Activated naive CD4-positive, alpha-beta T cell treated with anti-CD3 and anti-CD28 coated beads, Interleukin-2, amount 10 ng/mL, durations not matched to agents 7 days and 5 days (primary cell): Measurements from ENCODE around the gene RNF220.
A peak's percentile ranks its signal among the peaks of the same experiment; 100 is the strongest.
"Not testable (repeated sequence)": the region's sequence is repeated elsewhere in the genome, so short reads cannot be mapped to it uniquely, and the experiment has no call there.

ENCODE experiments used
- CTCF ChIA-PET: fragments of 350-600 bp; sonication (Branson Sonifier 250); formaldehyde crosslinking; loops from one replicate; lab custom pipeline; 2021; ENCODE audit warnings: antibody characterized with exemption; lab: Charles Lee
- DNase-seq: peaks from one replicate; pipeline ENCODE4 v3.0.0-alpha.2; 2020
- H3K27ac Mint-ChIP-seq: one replicate; pipeline ENCODE4 v1.8.0; 2021; ENCODE audit warnings: mild to moderate bottlenecking, moderate library complexity, mixed read lengths
- H3K27me3 Mint-ChIP-seq: one replicate; pipeline ENCODE4 v1.8.0; 2021; ENCODE audit warnings: mild to moderate bottlenecking, mixed read lengths
- H3K36me3 Mint-ChIP-seq: one replicate; pipeline ENCODE4 v1.8.0; 2021; ENCODE audit warnings: mixed read lengths
- H3K4me1 Mint-ChIP-seq: one replicate; pipeline ENCODE4 v1.8.0; 2021; ENCODE audit warnings: mixed read lengths
- H3K4me3 Mint-ChIP-seq: one replicate; pipeline ENCODE4 v1.8.0; 2021; ENCODE audit warnings: mild to moderate bottlenecking, moderate library complexity, mixed read lengths
- H3K9me3 Mint-ChIP-seq: one replicate; pipeline ENCODE4 v1.8.0; 2021; ENCODE audit warnings: mixed read lengths

The RNF220 gene

GRCh38 chr1:44663417-44663816 lies 258.4 kb downstream of the RNF220 start:
- Mint-ChIP-seq H3K27me3 (no peaks in the 10 kb centered on the region), H3K36me3 (no peaks in the 10 kb centered on the region), H3K4me3 (no peak overlapping the region), H3K9me3 (no peaks in the 10 kb centered on the region), H3K27ac (peak overlapping the region; percentile 9), H3K4me1 (peaks cover 8% of the 10 kb centered on the region)
- no peak for DNase-seq
- CTCF ChIA-PET = interaction anchor here (1.1 to 5.6 kb wide), 2 partner anchors 11 to 16 kb away, joined by 3 to 40 read pairs; no protein-coding TSS in a partner anchor

GRCh38 chr1:44664730-44665370 lies 259.8 kb downstream of the RNF220 start:
- Mint-ChIP-seq H3K27ac (peak overlapping the region; percentile 6), H3K4me1 (peaks cover 8% of the 10 kb centered on the region), H3K4me3 (no peak overlapping the region), H3K36me3 (no peaks in the 10 kb centered on the region), H3K9me3 (no peaks in the 10 kb centered on the region), H3K27me3 (no peaks in the 10 kb centered on the region)
- CTCF ChIA-PET = interaction anchor here (5.6 kb wide), 1 partner anchor 12 kb away, joined by 40 read pairs; no protein-coding TSS in a partner anchor
- no peak for DNase-seq

GRCh38 chr1:44666719-44667118 lies 261.7 kb downstream of the RNF220 start:
- not testable (repeated sequence) for H3K4me3 Mint-ChIP-seq, H3K27me3 Mint-ChIP-seq, DNase-seq, H3K27ac Mint-ChIP-seq, H3K36me3 Mint-ChIP-seq, H3K9me3 Mint-ChIP-seq, H3K4me1 Mint-ChIP-seq
- CTCF ChIA-PET = interaction anchor here (5.6 kb wide), 1 partner anchor 14 kb away, joined by 40 read pairs; no protein-coding TSS in a partner anchor

GRCh38 chr1:44670751-44671640 lies 265.9 kb downstream of the RNF220 start:
- DNase-seq = no peak
- H3K27me3 Mint-ChIP-seq = no peaks in the 10 kb centered on the region
- H3K4me3 Mint-ChIP-seq = no peak overlapping the region
- H3K36me3 Mint-ChIP-seq = no peaks in the 10 kb centered on the region
- CTCF ChIA-PET = interaction anchor here (1.6 kb wide), 1 partner anchor 18 kb away, joined by 7 read pairs; no protein-coding TSS in a partner anchor
- no peak overlapping the region for H3K27ac Mint-ChIP-seq
- H3K4me1 Mint-ChIP-seq = peaks cover 25% of the 10 kb centered on the region
- H3K9me3 Mint-ChIP-seq = no peaks in the 10 kb centered on the region

GRCh38 chr1:44672254-44672955 lies 267.4 kb downstream of the RNF220 start:
- no peaks in the 10 kb centered on the region for H3K36me3 Mint-ChIP-seq
- peak overlapping the region; percentile 3 for H3K4me3 Mint-ChIP-seq
- no peaks in the 10 kb centered on the region for H3K27me3 Mint-ChIP-seq
- H3K9me3 Mint-ChIP-seq = no peaks in the 10 kb centered on the region
- no peak overlapping the region for H3K27ac Mint-ChIP-seq
- DNase-seq = no peak
- peaks cover 25% of the 10 kb centered on the region for H3K4me1 Mint-ChIP-seq
- CTCF ChIA-PET = interaction anchor here (1.6 kb wide), 1 partner anchor 20 kb away, joined by 7 read pairs; no protein-coding TSS in a partner anchor

- Mint-ChIP-seq H3K27ac (peak overlapping the region; percentile 63), H3K4me1 (peaks cover 25% of the 10 kb centered on the region), H3K4me3 (peak overlapping the region; percentile 82), H3K36me3 (no peaks in the 10 kb centered on the region), H3K27me3 (no peaks in the 10 kb centered on the region), H3K9me3 (no peaks in the 10 kb centered on the region)
- no peak for DNase-seq
- CTCF ChIA-PET = interaction anchor here (1.3 to 2.0 kb wide), 4 partner anchors 14 to 21 kb away, joined by 3 to 13 read pairs (median 5); no protein-coding TSS in a partner anchor
These were observed 268.1 kb downstream of the RNF220 start for GRCh38 chr1:44672961-44673674.

- DNase-seq = no peak
- CTCF ChIA-PET = interaction anchor here (0.6 to 2.0 kb wide), 7 partner anchors 11 to 905 kb away, joined by 3 to 13 read pairs (median 3); partner anchors contain the start of gene RNU5D-1
- peak overlapping the region; percentile 63 for H3K27ac Mint-ChIP-seq
These were observed 268.6 kb downstream of the RNF220 start for GRCh38 chr1:44673675-44674112.

GRCh38 chr1:44674113-44675000 lies 269.3 kb downstream of the RNF220 start, which contains the start of the genes ARMH1 and TMEM53:
Gene ARMH1 (plus strand): TSS chr1:44674714. CDS start chr1:44689698, 14,984 bp downstream.
Gene TMEM53 (minus strand): TSS chr1:44674481. CDS start chr1:44674391, 90 bp downstream.
- no peaks in the 10 kb centered on the region for H3K27me3 Mint-ChIP-seq
- H3K4me3 Mint-ChIP-seq = peak within 1 kb of the TSS; percentile 82
- peaks cover 25% of the 10 kb centered on the region for H3K4me1 Mint-ChIP-seq
- H3K36me3 Mint-ChIP-seq = no peaks in the 10 kb centered on the region
- CTCF ChIA-PET = interaction anchor here (0.6 to 2.0 kb wide), 8 partner anchors 10 to 904 kb away, joined by 3 to 13 read pairs (median 3); partner anchors contain the start of gene RNU5D-1
- peak; percentile 99 for DNase-seq
- peak within 1 kb of the TSS; percentile 89 for H3K27ac Mint-ChIP-seq
- H3K9me3 Mint-ChIP-seq = no peaks in the 10 kb centered on the region

More at GRCh38 chr1:44673675-44674112, 268.6 kb downstream of the RNF220 start:
- Mint-ChIP-seq H3K36me3 (no peaks in the 10 kb centered on the region), H3K27me3 (no peaks in the 10 kb centered on the region), H3K4me1 (peaks cover 25% of the 10 kb centered on the region), H3K4me3 (peak overlapping the region; percentile 82), H3K9me3 (no peaks in the 10 kb centered on the region)

GRCh38 chr1:44675186-44675585 lies 270.1 kb downstream of the RNF220 start:
- Mint-ChIP-seq H3K9me3 (no peaks in the 10 kb centered on the region), H3K36me3 (no peaks in the 10 kb centered on the region), H3K4me1 (peaks cover 25% of the 10 kb centered on the region), H3K27me3 (peaks cover 3% of the 10 kb centered on the region), H3K27ac (peak overlapping the region; percentile 21), H3K4me3 (peak overlapping the region; percentile 82)
- DNase-seq = no peak
- CTCF ChIA-PET = interaction anchor here (0.6 to 2.0 kb wide), 5 partner anchors 16 to 55 kb away, joined by 3 to 13 read pairs (median 3); partner anchors contain the start of gene RNU5D-1

GRCh38 chr1:44676484-44677200 lies 271.6 kb downstream of the RNF220 start:
- Mint-ChIP-seq H3K9me3 (no peaks in the 10 kb centered on the region), H3K4me1 (peaks cover 25% of the 10 kb centered on the region), H3K27me3 (peaks cover 3% of the 10 kb centered on the region), H3K36me3 (no peaks in the 10 kb centered on the region), H3K4me3 (no peak overlapping the region), H3K27ac (no peak overlapping the region)
- DNase-seq = no peak
- CTCF ChIA-PET = interaction anchor here (1.0 to 1.4 kb wide), 3 partner anchors 8 to 24 kb away, joined by 3 to 4 read pairs (median 3); no protein-coding TSS in a partner anchor

- DNase-seq = no peak
- H3K4me1 Mint-ChIP-seq = peaks cover 20% of the 10 kb centered on the region
- H3K27me3 Mint-ChIP-seq = peaks cover 3% of the 10 kb centered on the region
- H3K36me3 Mint-ChIP-seq = no peaks in the 10 kb centered on the region
- no peak overlapping the region for H3K4me3 Mint-ChIP-seq
- no peaks in the 10 kb centered on the region for H3K9me3 Mint-ChIP-seq
- H3K27ac Mint-ChIP-seq = no peak overlapping the region
- CTCF ChIA-PET = interaction anchor here (0.7 to 1.0 kb wide), 4 partner anchors 15 to 35 kb away, joined by 3 to 4 read pairs (median 3); no protein-coding TSS in a partner anchor
These were observed 272.2 kb downstream of the RNF220 start for GRCh38 chr1:44677201-44677766.
